Measurements from ENCODE around the gene ERF.
A peak's percentile ranks its signal among the peaks of the same experiment; 100 is the strongest.

Gene ERF

DNA sequence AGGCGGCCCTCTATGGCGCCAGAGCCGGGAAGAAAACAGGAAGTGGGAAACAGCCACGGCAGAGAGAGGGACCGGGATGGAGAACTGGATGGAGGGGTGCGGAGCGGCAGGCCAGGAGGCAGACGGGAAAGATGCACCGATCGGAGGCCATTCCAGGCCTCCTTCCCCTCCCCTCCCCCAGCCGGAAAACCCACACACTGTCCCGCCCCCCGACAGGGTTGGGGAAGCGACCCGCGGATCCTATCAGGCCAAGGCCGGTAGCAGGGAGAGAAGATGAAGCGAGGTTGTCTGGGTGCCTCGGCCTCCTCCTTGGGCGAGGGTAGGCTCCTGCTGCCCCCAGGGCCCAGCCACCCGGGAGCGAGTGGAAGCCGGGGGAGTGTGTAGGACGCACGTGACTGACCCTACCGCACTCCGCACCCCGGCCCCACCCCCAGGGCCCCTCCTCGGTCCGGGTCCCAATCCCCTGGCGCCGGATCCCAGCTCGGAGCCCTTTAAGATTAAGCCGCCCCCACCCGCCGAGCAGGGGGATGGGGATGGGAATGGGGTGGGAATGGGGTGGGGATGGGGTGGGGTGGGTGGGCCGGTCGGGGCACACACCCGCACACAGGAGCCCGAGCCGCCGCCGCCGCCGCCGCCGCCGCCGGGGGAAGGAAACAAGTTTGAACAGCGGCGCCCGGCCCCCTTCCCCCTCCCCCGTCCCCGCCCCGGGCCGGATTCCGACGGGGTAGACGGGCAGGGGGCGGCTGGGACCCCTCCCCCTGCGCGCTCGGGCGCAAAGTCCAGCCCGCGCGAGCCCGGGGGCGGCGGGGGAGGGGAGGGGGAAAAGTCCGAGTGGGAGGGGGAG is 1.5 kb downstream of the ERF start:
- DNase-seq = peak; percentile 73

DNA sequence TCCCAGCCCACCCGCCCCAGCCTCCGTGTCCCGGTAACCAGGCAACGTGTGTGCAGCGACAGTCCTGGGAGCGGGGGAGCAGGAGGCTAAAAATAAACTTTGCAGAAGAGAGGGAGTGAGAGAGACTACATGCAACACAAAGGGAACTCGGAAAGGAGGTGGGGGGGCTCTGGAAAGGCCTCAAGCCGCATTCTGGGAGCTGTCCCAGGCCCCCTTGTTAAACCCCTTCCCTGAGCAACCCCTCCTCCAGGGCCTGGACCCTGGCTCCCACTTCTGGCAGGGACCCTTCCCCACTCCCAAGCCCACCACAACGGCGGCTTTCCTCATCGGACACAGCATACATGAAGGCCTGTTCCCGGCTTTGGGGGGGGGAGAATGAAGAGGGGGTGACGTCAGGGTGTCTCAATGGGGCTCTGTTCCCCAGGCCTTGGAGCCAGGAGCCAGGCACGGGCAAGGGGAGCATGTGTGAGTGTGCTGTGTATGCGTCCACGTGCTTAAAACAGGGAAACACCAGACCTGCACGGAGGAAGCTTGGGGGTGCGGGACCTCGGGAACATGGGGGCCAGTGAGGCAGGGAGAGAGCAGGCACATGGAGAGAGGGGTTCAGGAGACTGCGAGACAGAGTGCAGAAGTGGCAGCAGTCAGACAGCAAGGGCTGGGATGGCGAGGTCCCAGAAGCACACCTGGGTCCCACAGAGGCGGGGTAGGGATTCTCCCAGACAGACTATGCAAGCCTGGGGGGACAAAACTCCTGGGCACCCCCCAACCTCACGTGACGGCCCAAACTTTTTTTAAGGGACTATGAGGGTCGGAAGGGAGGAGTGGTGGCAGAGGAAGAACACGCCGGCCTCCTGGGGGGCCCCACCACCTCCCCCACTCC is 2.3 kb downstream of the ERF start:
- no peak for DNase-seq

DNA sequence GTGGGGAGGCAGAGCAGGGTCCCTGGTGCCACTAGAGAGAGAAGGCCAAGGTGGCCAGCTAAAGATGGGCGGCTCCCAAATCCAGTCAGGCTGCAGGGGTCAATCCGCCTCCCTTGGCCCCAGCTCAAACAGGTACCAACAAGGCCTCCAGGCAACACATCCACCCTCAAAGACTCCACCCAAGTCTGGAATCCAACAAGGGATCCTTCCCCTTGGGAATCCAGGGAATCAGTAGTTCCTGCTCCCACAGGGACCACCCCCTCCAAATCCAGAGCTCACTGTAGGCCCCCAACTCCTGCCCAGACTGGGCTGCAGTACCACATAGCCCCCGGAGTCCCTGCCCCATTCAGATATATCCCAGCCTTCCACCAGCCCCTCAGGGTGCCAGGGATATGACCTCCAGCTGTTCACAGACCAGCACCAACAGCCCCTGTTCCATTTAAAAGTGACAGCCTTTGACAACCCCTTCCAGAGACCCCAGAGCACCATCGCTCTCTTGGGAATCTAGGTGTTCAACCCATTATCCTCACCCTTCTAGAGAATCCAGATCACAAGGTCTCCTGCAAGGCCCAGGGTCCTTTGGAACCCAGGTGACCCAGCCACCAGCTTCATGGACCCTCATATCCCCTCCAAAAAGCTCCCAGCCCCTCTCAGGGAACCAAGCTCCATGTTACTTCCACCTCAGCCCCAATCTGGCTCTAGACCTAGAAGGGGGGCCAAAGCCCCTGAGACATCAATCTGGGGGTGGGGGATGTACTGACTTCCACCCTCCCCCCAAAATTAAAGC is 3.2 kb downstream of the ERF start:
- no peak for DNase-seq

DNA sequence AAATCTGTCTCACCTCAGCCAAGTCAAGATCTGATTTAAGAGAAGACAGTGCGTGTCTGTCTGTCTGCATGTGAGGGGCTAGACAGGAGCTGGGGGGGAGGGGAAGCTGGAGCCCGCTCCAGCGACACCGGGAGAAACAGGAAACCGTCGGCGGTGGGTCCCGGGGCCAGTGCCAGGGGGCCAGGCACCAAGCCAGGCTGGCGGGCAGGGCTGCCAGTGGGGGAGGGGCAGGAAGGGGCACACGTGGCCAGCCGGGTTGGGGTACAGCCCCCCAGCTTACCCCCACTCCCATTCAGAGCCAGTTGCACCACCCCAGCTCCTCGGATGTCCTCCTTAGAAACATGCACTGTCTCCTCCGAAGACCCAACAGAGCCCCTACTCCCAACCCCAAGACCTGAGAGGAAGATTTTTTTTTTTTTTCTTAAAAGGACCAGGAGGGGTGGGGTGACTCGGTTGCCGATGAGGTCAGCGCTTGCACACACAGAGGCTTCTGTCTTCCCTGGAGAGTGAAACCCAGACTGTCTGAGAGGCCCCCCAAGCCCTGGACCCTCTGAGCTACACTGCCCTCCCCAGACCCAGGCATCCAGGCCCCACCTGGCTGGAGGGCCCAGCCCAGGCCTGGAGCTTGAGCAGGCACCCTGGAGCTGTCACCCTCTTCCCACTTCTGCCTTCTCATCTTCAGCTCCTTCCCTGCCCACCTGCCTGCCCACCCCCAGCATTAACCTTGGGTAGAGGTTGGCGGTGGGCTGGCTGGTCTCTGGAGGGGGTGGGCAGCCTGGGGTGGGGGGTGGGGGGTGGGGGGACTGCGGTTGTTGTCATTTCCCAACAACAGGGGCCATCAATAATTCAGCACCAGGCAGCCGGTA is 4.0 kb downstream of the ERF start:
- peak; percentile 49 for DNase-seq

DNA sequence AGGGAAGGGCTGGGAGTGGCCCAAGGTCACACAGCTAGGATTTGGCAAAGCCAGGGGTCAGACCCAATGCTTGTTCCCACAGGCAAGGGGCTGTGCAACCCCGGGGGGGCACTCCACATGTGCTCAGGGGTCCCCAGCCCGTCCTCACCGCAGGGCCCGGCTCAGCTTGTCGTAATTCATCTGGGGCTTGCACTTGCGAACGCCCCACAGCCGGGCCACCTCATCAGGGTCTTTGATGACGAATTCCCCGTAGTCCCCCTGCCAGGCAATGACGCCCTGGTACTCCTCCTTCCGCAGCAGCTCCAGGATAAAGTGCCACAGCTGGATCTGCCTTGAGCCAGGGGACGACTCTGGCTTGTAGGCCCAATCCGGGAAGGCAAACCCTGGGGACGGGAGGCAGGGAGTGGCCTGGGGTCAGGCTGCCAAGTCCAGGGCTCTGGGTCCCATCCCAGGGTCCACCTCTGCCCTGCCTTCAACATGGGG is 4.7 kb downstream of the ERF start:
- no peak for DNase-seq

DNA sequence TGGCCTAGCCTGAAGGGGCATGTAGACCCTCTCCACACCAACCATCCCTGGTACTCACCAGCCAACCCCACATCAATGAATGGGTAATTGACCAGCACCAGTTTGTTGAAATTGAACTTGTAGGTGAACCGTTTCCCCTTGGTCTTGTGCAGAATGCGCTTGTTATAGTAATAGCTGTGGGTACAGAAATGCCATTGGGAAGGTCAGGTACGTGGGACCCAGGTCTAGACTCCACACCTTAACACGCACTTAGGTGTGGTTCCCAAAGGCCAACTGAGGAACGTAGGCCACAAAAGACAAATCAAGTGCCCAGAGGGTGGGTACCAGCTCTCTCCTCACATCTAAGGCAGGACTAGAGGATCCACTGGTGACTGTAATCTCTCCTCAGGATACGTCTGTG is 5.2 kb downstream of the ERF start:
- DNase-seq = no peak

DNA sequence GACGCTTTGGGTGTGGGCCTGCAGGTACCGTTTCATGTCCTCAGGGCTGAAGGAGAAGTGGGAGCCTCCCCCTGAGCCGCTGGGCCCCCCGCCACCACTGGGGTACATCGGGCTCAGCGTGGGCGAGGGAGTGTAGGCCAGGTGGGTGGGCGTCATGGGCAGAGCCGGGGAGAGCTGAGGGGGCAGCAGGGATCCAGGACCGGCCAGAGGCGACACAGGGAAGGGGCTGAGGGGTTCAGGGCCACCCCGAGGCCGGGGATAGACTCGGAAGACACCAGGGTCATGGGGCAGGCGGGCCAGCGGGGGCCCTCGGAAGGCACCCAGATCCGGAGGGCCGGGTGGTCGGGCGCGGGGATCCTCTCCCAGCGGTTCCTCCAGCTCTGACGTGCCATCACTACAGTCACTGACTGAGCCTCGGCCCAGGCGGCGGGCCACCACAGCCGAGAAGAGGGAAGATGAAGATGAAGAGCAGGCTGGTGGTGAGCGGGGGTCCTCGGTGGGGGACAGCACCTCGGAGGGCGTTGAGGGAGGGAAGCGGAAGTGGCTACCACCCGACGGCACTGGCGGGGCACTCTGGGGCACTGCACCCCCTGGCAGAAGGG is 5.7 kb downstream of the ERF start:
- no peak for DNase-seq

DNA sequence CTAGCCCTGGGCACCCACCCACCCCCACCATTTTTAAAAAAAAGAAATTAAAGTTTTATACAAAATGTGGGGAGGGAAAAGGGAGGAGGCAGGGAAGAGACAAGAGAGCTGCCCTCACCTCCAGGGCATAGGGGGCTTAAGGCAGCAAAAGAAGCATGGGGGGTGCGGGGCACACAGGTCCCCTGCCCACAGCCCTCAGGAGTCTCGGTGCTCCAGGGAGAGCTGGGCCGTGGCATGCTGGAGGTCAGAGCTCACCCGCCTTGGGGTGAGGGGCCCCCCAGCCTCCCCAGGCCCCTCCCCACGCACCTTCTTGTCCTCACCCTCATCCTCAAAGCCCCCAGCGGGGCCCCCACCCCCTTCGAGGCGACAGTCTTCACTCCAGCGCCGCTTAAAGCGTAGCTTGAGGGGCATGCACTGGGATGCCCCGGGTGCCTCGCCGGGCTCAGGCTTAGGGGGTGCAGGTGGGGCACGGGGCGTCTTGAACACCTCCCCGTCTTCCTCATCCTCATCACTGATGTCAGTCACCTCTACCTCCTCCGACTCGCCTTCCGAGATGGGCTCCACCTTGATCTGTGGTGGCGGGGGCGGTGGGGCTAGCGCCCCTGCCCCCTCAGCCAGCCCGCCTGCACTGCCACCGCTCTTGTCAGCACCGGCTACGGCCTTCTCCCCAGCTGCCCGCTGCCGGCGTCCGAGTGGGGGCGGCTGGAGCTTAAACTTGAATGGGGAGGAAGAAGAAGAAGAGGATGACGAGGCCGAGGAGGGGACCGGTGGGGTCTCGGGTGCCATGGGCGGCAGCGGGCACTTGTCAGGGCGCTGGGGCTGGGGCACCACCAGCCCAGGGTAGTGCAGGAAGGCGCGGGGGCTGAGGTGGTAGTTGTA is 6.4 kb downstream of the ERF start:
- no peak for DNase-seq

DNA sequence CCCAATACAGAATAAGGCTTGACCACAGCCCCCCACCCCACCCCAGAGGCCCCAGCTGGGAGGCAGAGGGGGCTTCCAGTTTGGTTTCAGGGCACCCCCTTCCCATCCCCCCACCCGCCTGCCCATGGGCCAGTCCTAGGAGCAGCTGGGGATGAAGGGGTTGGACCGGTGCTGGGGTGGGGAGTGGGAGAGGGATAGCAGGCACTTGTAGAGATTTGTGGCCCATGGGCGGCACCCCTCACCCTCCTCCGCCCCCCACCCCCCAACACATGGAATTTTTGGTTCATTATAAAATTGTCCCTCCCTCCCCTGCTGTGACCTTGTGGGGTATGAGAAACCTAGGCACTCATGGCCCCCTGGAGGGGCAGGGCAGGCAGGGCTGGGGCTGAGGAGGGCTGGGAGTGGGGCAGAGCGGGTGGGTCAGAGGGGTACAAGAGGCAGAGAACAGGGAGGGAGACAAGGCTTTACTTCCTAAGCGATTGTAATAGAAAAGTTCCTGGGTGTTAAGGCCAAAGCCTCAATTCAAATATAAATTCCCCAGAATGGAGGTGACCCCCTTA is 7.2 kb downstream of the ERF start:
- no peak for DNase-seq

DNA sequence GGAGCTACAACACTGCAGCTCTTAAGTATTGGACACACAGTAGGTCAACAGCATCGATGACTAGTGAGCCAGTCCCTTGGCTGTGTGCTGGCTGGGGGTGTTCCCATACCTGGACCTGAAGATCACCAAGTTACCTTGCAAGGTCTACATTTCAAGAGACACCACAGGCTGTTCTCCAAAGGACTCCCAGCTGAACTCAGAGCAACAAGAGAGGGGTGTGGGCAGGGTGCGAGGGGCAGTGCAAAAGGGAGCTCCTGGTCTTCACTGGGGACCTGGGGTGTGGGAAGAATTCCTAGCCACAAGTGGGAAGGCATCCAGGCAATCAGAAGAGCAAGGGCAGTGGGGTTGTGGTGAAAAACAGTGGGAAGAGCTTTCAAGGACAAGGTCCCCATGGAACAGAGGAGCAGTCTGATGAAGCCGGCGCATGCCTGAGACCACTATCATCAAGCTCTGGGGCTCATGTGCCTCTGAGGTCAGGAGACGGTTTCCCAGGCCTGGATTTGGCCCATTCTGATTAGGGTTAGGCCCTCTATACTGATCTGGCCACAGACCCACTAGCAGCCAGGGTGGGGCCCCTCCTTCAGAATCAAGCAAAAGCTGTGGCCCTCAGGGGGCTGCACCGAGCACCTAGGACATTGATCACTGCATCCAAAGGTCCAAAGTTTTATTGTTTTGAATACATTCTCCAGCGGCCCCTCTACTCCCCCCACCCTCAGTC is 7.8 kb downstream of the ERF start:
- DNase-seq = no peak

DNA sequence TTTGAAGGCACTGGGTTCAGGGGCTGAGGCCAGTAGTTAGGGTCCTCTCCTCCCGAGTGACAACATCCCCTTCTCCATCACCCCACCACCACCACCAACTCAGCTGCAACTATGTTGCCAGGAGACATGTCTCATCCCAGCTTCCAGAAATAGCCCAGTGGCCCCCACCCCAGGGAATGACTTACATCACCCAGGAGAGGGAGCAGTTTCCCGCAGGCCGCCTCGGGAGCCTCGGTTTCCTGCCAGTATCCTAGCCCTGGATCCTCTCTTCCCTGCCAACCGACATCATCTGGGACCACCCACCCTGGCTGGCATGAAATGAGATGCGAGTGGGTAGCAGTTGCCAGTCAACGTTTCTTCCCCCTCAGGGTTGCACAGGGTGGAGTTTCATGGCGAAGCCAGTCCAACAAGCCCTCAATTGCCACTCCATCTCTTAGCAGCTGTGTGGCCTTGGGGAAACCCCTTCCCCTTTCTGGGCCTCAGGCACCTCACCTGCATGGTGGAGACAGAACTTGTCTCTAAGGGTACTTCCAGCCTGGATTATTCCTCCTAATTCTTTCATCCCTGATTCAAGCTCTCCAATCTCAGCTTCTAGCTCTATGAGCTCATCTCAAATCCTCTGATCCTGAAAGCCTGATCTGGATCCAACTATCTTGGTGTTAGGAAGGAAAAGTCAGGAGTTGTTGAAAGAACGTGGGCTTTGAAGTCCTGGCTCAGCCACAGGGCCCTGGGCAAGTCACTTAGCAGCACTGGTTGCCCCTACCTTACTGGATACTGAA is 8.6 kb downstream of the ERF start:
- no peak for DNase-seq

DNA sequence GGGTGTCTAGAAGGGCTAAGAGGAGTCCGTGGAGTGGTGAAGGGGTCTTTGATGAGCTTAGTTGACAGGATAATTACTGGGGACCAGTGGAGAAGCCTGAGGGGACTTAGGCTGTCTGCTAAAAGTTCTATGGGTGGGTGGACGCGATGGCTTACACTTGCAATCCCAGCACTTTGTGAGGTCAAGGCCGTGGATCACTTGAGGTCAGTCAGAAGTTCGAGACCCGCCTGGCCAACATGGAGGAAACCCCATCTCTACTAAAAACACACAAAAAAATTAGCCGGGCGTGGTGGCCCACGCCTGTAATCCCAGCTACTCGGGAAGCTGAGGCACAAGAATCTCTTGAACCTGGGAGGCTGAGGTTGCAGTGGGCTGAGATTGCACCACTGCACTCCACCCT is 9.7 kb downstream of the ERF start:
- DNase-seq = no peak

DNA sequence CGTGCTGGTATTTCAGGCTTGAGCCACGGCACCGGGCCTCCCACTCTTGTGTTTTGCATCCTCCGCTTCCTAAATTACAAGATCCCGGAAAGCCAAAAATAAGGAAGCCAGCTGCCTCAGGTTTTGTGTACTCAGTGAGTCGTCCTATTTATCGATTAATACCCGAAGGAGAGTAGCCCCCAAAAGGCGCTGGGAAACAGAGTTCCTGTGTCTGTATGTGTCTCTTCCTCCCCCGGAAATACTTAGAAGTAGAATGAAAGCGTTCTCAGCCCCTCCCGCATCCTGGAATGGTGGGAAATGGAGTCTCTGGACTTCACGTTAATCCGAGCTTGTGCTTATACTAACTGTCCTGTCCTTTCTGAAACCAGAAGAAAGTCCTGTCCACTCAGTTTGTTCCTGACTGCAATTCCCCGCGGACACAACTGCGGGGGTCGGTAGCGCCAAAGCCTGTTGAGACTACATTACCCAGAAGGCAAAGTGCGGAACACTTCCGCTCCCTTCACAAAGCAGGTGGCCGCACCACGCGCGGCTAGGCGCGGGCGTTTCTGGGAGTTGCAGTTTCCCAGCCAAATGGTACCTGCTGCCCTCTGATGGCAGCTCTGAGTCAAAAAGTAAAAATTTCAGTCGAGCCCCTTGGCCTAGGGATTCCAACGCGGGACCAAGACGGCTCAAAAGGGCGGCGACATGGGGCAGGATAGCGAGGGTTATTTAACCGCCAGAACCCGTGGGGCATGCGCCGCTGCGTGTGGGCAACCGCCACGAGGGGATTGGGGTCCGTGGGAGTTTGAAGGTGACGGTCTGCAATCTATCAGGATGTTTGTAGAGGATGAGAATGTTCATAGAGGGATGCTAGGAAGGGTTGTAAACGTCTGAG is 10.3 kb downstream of the ERF start:
- DNase-seq = peak; percentile 91

DNA sequence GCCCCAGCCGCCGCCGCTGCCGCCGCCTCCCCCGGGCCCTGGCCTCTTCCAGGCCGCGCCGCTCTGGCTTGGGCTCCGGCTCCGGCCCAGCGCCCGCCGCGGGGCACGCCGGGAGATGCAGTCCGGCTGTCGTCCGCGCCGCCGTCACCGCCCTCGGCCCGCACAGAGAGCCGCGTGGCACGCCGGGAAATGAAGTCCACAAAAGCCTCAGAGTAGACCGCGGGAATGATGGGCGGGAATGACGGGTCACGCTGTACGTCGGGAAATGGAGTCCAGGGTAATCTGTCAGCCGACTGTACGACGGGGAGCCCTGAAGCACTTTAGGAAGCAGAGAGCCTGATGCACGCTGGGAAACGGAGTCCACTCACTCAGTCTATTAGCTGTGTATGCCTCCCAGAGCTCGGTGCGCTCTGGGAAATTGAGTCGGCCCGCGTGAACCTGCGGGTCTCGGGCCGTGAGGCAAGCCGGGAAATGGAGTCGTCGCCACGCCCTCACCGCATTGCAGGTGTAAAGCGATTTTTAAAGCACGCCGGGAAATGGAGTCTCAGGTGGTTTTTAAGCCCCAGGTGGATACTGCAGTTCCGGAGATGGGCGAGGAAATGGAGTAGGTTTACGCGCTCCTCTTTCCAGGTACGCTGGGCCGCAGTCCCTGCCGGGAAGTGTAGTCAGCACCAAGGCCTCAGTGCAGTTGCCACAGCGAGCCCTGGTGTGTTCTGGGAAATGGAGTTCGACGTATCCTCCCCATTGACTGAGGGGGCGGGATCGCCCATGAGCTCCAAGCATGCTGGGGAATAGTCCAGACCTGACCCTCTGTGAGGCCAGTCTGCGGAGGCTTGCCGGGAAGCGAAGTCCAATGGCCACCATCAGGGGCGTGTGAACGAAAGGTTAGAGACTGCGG is 12.2 kb downstream of the ERF start, which contains the start of gene GSK3A:
Gene GSK3A (minus strand): TSS at position 91 of the 898 bp plus-strand sequence. CDS start 137 bp downstream, outside the sequence.
- DNase-seq = peak; percentile 95

DNA sequence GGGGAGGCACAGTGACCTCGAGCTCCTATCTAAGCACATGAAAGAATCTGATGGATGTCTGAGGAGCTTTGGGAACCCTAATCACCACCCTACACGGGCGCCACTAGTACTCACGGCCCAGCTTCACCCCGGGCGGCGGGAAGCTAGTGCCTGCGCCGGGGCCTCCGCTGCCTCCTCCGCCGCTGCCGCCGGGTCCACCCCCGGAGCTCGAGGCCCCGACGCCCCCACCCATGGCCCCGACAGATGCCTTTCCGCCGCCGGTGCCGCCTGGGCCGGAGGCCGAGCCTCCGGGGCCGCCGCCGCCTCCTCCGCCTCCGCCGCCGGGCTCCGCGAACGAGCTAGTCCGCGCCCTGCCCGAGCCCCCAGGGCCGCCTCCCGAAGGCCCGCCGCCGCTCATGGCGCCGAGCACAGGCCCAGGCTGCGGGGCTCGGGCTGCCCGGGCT is 12.8 kb downstream of the ERF start:
- peak; percentile 41 for DNase-seq

DNA sequence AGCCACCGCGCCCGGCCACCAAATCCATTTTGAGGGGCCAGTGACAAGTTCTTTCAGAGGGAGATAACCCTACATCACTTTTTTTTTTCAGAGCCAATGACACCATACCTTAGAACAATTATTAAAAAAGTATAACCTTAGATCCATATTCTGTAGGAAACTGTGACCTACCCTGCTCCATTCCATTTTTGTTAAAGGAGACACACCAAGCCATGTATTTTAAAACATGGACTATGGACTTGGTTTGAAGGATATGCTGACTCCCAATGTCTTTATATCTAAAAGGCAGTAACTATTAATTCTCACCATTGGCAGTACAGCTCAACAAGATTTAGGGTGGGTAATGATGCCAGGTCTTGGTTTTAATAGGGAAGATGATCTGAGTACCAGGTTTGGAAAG is 13.6 kb downstream of the ERF start:
- no peak for DNase-seq

All from CD4-positive, alpha-beta T cell treated with Interleukin-17A for 4 hours (primary cell).